ENCODE data around the gene PLCH1. TPM values are rescaled to one million over a fixed set of nuclear protein-coding genes. Genes with fewer than 3 reads are reported as not detected.
"Not testable (repeated sequence)": the region's sequence is repeated elsewhere in the genome, so short reads cannot be mapped to it uniquely, and the experiment has no call there.

The PLCH1 gene
- total RNA-seq, 1 experiment from 2014 or later: 0.12 TPM

- no peaks in the 10 kb centered on the region for H3K9me3 Mint-ChIP-seq (ENCODE audit: unreplicated experiment)
- no peak for TF ChIP-seq CTCF (IDR thresholded peaks at IDR 0.05; ENCODE audit: unreplicated experiment)
- no peak for DNase-seq (ENCODE audit: unreplicated experiment)
- no TSS peak for BruUV-seq (replicated peaks)
- POLR2A ChIA-PET: no interaction called here
- H3K27me3 Mint-ChIP-seq (ENCODE audit: insufficient read depth, unreplicated experiment): no peaks in the 10 kb centered on the region
- H3K4me1 Mint-ChIP-seq (ENCODE audit: insufficient read depth, unreplicated experiment): no peaks in the 10 kb centered on the region
- H3K4me3 Mint-ChIP-seq (ENCODE audit: unreplicated experiment): no peak overlapping the region
- CTCF ChIA-PET: no interaction called here
- no peaks in the 10 kb centered on the region for H3K36me3 Mint-ChIP-seq (ENCODE audit: insufficient read depth, unreplicated experiment)
- intact Hi-C loops (cut with micrococcal nuclease): no loop called here
- no peak overlapping the region for H3K27ac Mint-ChIP-seq (ENCODE audit: low read depth, unreplicated experiment)
These were observed 101.2 kb downstream of the PLCH1 start for GRCh38 chr3:155643581-155644165.

- no TSS peak for BruUV-seq (replicated peaks)
- intact Hi-C loops (cut with micrococcal nuclease): no loop called here
- H3K4me1 Mint-ChIP-seq (ENCODE audit: insufficient read depth, unreplicated experiment): no peaks in the 10 kb centered on the region
- DNase-seq (ENCODE audit: unreplicated experiment): no peak
- H3K27ac Mint-ChIP-seq (ENCODE audit: low read depth, unreplicated experiment): no peak overlapping the region
- H3K4me3 Mint-ChIP-seq (ENCODE audit: unreplicated experiment): no peak overlapping the region
- H3K27me3 Mint-ChIP-seq (ENCODE audit: insufficient read depth, unreplicated experiment): no peaks in the 10 kb centered on the region
- ChIA-PET POLR2A (no interaction called here), CTCF (interaction anchor here (0.6 kb wide), 1 partner anchor 113 kb away, joined by 3 read pairs; no protein-coding TSS in a partner anchor)
- no peaks in the 10 kb centered on the region for H3K36me3 Mint-ChIP-seq (ENCODE audit: insufficient read depth, unreplicated experiment)
- TF ChIP-seq CTCF (IDR thresholded peaks at IDR 0.05; ENCODE audit: unreplicated experiment): no peak
- no peaks in the 10 kb centered on the region for H3K9me3 Mint-ChIP-seq (ENCODE audit: unreplicated experiment)
These were observed 102.9 kb downstream of the PLCH1 start for GRCh38 chr3:155641956-155642355.

- Mint-ChIP-seq H3K4me3 (ENCODE audit: unreplicated experiment) (no peak overlapping the region), H3K9me3 (ENCODE audit: unreplicated experiment) (no peaks in the 10 kb centered on the region), H3K36me3 (ENCODE audit: insufficient read depth, unreplicated experiment) (no peaks in the 10 kb centered on the region), H3K4me1 (ENCODE audit: insufficient read depth, unreplicated experiment) (no peaks in the 10 kb centered on the region), H3K27me3 (ENCODE audit: insufficient read depth, unreplicated experiment) (no peaks in the 10 kb centered on the region), H3K27ac (ENCODE audit: low read depth, unreplicated experiment) (no peak overlapping the region)
- no peak for TF ChIP-seq CTCF (IDR thresholded peaks at IDR 0.05; ENCODE audit: unreplicated experiment)
- ChIA-PET CTCF (no interaction called here), POLR2A (interaction anchor here (0.7 kb wide), 1 partner anchor 373 kb away, joined by 3 read pairs; no protein-coding TSS in a partner anchor)
- intact Hi-C loops (cut with micrococcal nuclease): no loop called here
- BruUV-seq (replicated peaks): no TSS peak
- no peak for DNase-seq (ENCODE audit: unreplicated experiment)
These were observed 104.8 kb downstream of the PLCH1 start for GRCh38 chr3:155640098-155640497.

GRCh38 chr3:155639462-155640055, 105.3 kb downstream of the PLCH1 start:
- H3K9me3 Mint-ChIP-seq (ENCODE audit: unreplicated experiment): no peaks in the 10 kb centered on the region
- no TSS peak for BruUV-seq (replicated peaks)
- ChIA-PET POLR2A (interaction anchor here (0.7 kb wide), 1 partner anchor 373 kb away, joined by 3 read pairs; no protein-coding TSS in a partner anchor), CTCF (no interaction called here)
- DNase-seq (ENCODE audit: unreplicated experiment): no peak
- no peak for TF ChIP-seq CTCF (IDR thresholded peaks at IDR 0.05; ENCODE audit: unreplicated experiment)
- H3K27ac Mint-ChIP-seq (ENCODE audit: low read depth, unreplicated experiment): no peak overlapping the region
- intact Hi-C loops (cut with micrococcal nuclease): no loop called here
- no peaks in the 10 kb centered on the region for H3K4me1 Mint-ChIP-seq (ENCODE audit: insufficient read depth, unreplicated experiment)
- H3K27me3 Mint-ChIP-seq (ENCODE audit: insufficient read depth, unreplicated experiment): no peaks in the 10 kb centered on the region
- H3K36me3 Mint-ChIP-seq (ENCODE audit: insufficient read depth, unreplicated experiment): no peaks in the 10 kb centered on the region
- H3K4me3 Mint-ChIP-seq (ENCODE audit: unreplicated experiment): no peak overlapping the region

GRCh38 chr3:155638461-155638860, 106.4 kb downstream of the PLCH1 start:
- H3K9me3 Mint-ChIP-seq (ENCODE audit: unreplicated experiment); H3K4me3 Mint-ChIP-seq (ENCODE audit: unreplicated experiment); H3K27me3 Mint-ChIP-seq (ENCODE audit: insufficient read depth, unreplicated experiment); BruUV-seq (replicated peaks); POLR2A ChIA-PET; intact Hi-C loops (cut with micrococcal nuclease); DNase-seq (ENCODE audit: unreplicated experiment); CTCF ChIA-PET; H3K36me3 Mint-ChIP-seq (ENCODE audit: insufficient read depth, unreplicated experiment); H3K4me1 Mint-ChIP-seq (ENCODE audit: insufficient read depth, unreplicated experiment); H3K27ac Mint-ChIP-seq (ENCODE audit: low read depth, unreplicated experiment): not testable (repeated sequence)
